ENCODE data around the gene DOCK11. TPM values are rescaled to one million over a fixed set of nuclear protein-coding genes. Genes with fewer than 3 reads are reported as not detected.

DOCK11 gene
- polyA plus RNA-seq, 1 of the 3 experiments (the other 2 are of a cell fraction) = 34.8 TPM

DNA sequence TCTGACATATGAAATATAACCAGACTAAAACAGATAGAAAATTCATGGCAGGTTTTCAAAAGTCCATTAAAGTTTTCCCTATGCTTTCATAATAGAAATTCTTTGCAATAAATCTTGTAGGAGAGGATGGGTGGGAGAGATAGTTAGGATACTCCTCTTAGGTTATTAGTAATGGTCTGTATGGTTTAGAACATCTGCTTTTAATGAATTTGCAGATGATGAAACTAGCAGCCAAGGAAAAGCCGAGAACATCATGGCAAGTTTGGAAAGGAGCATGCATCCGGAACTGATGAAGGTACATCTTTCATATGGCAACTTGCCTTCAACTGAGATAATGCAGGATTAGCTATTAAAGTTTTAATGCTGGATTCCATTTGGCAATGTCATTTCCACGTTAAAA lies 70.7 kb downstream of the DOCK11 start (continued):
- TF ChIP-seq, protein P1, sequence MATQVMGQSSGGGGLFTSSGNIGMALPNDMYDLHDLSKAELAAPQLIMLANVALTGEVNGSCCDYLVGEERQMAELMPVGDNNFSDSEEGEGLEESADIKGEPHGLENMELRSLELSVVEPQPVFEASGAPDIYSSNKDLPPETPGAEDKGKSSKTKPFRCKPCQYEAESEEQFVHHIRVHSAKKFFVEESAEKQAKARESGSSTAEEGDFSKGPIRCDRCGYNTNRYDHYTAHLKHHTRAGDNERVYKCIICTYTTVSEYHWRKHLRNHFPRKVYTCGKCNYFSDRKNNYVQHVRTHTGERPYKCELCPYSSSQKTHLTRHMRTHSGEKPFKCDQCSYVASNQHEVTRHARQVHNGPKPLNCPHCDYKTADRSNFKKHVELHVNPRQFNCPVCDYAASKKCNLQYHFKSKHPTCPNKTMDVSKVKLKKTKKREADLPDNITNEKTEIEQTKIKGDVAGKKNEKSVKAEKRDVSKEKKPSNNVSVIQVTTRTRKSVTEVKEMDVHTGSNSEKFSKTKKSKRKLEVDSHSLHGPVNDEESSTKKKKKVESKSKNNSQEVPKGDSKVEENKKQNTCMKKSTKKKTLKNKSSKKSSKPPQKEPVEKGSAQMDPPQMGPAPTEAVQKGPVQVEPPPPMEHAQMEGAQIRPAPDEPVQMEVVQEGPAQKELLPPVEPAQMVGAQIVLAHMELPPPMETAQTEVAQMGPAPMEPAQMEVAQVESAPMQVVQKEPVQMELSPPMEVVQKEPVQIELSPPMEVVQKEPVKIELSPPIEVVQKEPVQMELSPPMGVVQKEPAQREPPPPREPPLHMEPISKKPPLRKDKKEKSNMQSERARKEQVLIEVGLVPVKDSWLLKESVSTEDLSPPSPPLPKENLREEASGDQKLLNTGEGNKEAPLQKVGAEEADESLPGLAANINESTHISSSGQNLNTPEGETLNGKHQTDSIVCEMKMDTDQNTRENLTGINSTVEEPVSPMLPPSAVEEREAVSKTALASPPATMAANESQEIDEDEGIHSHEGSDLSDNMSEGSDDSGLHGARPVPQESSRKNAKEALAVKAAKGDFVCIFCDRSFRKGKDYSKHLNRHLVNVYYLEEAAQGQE (IDR thresholded peaks at IDR 0.05; ENCODE audit: low read depth, low read length) = no peak
- peak in 1 of 2 experiments; percentile 92; a peak in 2 of 4 replicates for TF ChIP-seq EP300 (IDR thresholded peaks at IDR 0.05; ENCODE audit: borderline replicate concordance in 1 of 2, low read depth in 1 of 2, low read length in 1 of 2)

DNA sequence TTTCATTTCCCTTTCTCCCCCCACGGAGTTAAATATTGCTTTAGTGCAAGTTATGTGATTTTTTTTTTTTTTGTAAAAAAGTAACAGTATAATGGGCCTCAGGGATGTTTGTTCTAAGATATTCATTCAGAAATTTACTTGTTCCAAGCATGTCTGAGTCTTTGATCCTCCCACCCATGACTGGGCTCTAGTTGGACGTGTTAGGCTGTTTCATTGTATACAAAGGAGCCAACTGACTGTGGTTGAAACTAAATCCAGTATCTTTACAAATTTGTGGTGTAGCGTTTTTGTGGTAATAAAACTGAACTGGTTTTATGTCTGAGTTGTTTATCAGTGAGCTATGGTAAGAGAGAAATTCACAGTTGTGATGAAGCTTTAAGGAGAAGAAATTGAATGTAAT lies 74.1 kb downstream of the DOCK11 start:
- Histone ChIP-seq H3K4me3 (ENCODE audit: low read depth in 2 of 2, low read length in 1 of 2) (no peak overlapping the region), H3K79me2 (ENCODE audit: insufficient read depth) (no peaks in the 10 kb centered on the region), H3K27me3 (ENCODE audit: insufficient read depth) (no peaks in the 10 kb centered on the region; the same call in 1 of the 2 replicates), H3K4me2 (no peak overlapping the region), H3K36me3 (replicated peaks in 1 of 2; ENCODE audit: control insufficient read depth in 1 of 2, insufficient read depth in 2 of 2, low read length in 1 of 2) (peaks cover 14 to 26% of the 10 kb centered on the region in 2 experiments), H3K9me2 (no peaks in the 10 kb centered on the region), H3K9ac (no peak overlapping the region), H3K4me1 (ENCODE audit: control insufficient read depth in 1 of 2, insufficient read depth in 2 of 2, low read depth in 1 of 2, low read length in 1 of 2) (no peaks in the 10 kb centered on the region), H2AFZ (ENCODE audit: low read depth) (no peak overlapping the region), H4K20me1 (ENCODE audit: insufficient read depth) (no peaks in the 10 kb centered on the region), H3K27ac (ENCODE audit: low read depth in 2 of 2, low read length in 1 of 2) (no peak overlapping the region), H3F3A (replicated peaks; ENCODE audit: insufficient read depth) (peaks cover 15% of the 10 kb centered on the region), H3K9me3 (no peaks in the 10 kb centered on the region)
- 51% methylated on average over 3 of the region's 3 CpGs for WGBS (ENCODE audit: low lambda C conversion rate)
- TF ChIP-seq EP300 (IDR thresholded peaks at IDR 0.05; ENCODE audit: borderline replicate concordance in 1 of 2, low read depth in 1 of 2, low read length in 1 of 2) (no peak), CHD2 (IDR thresholded peaks at IDR 0.05; ENCODE audit: low read length, partially characterized antibody) (no peak), SIN3A (IDR thresholded peaks at IDR 0.05; ENCODE audit: borderline replicate concordance, low read depth, low read length) (no peak), NFIC (IDR thresholded peaks at IDR 0.05; ENCODE audit: borderline replicate concordance) (no peak), MEF2A (IDR thresholded peaks at IDR 0.05; ENCODE audit: borderline replicate concordance, low read depth) (no peak), POLR2AphosphoS5 (IDR thresholded peaks at IDR 0.05; ENCODE audit: low read depth, low read length) (no peak), RFX5 (IDR thresholded peaks at IDR 0.05; ENCODE audit: low read length) (no peak), TAF1 (IDR thresholded peaks at IDR 0.05; ENCODE audit: borderline replicate concordance, low read depth, low read length) (no peak), NRF1 (IDR thresholded peaks at IDR 0.05; ENCODE audit: low read depth, low read length) (no peak), JUND (IDR thresholded peaks at IDR 0.05) (no peak)
- TF ChIP-seq, protein P2, sequence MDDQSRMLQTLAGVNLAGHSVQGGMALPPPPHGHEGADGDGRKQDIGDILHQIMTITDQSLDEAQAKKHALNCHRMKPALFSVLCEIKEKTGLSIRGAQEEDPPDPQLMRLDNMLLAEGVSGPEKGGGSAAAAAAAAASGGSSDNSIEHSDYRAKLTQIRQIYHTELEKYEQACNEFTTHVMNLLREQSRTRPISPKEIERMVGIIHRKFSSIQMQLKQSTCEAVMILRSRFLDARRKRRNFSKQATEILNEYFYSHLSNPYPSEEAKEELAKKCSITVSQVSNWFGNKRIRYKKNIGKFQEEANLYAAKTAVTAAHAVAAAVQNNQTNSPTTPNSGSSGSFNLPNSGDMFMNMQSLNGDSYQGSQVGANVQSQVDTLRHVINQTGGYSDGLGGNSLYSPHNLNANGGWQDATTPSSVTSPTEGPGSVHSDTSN (IDR thresholded peaks at IDR 0.05) = no peak
- TF ChIP-seq, protein P3, sequence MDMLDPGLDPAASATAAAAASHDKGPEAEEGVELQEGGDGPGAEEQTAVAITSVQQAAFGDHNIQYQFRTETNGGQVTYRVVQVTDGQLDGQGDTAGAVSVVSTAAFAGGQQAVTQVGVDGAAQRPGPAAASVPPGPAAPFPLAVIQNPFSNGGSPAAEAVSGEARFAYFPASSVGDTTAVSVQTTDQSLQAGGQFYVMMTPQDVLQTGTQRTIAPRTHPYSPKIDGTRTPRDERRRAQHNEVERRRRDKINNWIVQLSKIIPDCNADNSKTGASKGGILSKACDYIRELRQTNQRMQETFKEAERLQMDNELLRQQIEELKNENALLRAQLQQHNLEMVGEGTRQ (IDR thresholded peaks at IDR 0.05; ENCODE audit: borderline replicate concordance, low read depth, low read length) = no peak
- TF ChIP-seq, protein P4, sequence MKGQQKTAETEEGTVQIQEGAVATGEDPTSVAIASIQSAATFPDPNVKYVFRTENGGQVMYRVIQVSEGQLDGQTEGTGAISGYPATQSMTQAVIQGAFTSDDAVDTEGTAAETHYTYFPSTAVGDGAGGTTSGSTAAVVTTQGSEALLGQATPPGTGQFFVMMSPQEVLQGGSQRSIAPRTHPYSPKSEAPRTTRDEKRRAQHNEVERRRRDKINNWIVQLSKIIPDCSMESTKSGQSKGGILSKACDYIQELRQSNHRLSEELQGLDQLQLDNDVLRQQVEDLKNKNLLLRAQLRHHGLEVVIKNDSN (IDR thresholded peaks at IDR 0.05; ENCODE audit: borderline replicate concordance, low read depth) = no peak
- ChIA-PET POLR2A (no interaction called here), CTCF (interaction anchor here (1.1 to 1.6 kb wide), 2 partner anchors 34 to 110 kb away, joined by 4 to 5 read pairs; no protein-coding TSS in a partner anchor)
- no peak for DNase-seq
